ENCODE results near the gene MAN1C1. TPM values are rescaled to one million over a fixed set of nuclear protein-coding genes. Genes with fewer than 3 reads are reported as not detected.
"Not testable (repeated sequence)": the region's sequence is repeated elsewhere in the genome, so short reads cannot be mapped to it uniquely, and the experiment has no call there.

The MAN1C1 gene
- total RNA-seq, 2 donors from 2014 or later = 1.7 to 6.0 TPM

DNA sequence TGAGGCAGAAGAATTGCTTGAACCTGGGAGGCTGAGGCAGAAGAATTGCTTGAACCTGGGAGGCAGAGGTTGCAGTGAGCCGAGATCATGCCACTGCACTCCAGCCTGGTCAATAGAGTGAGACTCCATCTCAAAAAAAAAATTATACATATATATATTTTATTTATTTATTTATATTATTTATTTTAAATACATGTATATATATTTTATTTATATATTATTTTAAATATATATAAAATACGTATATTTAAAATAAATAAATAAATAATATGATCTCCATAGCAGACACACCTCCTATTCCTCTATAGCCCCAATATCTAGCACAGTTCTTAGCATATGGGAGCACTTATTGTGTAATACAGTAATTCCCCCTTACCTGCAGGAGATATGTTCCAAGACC lies 46.4 kb downstream of the MAN1C1 start:
- intact Hi-C loops (cut with DNase I, micrococcal nuclease); ATAC-seq; DNase-seq: not testable (repeated sequence)

DNA sequence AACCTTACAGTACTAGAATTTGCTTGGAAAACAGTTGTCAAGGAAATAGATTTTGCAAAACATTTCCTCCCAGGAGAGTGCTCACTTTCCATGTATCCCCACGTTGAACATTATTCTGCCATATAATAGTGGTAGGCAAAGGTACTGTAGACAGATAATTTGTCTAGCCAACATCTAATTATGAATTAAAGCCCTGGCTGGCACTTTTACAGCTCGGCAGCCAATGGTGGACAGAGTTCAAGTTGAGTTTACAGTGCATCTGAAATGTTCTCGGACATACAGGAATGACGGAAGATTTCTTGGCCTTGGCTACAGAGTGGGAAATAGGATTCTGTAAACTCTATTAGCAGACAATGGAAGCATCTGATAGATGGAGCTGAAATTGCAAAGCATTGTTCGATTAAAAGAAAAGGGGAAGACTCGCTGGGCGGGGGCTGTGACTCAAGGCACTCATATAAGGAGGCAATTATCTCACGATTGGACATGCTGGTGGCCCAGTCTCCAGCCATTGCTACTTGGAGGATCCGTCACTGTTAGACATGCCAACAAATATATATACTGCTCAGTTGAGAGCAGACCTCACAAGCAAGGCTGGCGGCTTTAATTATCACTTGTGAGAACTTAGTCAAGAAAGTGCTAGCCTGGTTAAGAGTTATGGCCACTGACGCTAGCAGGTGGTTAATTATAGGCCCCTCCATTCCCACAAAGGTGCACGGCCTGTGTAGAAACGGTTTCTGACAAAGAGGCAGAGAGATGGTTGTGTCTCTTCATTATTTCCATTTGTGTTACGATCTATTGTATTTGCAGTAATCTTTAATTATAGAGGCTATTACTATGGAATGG lies 48.0 kb downstream of the MAN1C1 start:
- DNase-seq = no peak
- intact Hi-C loops (cut with DNase I, micrococcal nuclease) = no loop called here
- ATAC-seq = peak; percentile 16

DNA sequence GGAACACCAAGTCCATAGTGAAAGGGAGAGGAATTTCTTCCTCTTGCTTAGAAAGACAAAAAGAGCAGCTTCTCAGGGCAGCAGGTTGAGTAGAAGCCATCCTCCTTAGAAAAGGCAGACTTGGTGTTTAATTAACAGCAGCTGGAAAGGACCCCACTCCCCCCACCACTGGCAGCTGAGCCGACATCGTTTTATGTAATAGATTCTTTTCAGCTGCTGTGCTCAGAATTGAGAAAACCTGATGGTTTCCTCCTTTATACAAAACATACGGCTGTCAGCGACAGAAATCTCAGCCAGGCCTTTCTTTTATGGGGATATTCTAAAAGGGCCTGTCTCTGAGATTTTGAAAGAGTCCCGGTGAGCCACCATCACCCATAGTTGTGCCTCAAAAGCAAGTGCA lies 49.9 kb downstream of the MAN1C1 start:
- ATAC-seq = no peak
- intact Hi-C loops (cut with DNase I, micrococcal nuclease) = no loop called here
- DNase-seq = no peak

DNA sequence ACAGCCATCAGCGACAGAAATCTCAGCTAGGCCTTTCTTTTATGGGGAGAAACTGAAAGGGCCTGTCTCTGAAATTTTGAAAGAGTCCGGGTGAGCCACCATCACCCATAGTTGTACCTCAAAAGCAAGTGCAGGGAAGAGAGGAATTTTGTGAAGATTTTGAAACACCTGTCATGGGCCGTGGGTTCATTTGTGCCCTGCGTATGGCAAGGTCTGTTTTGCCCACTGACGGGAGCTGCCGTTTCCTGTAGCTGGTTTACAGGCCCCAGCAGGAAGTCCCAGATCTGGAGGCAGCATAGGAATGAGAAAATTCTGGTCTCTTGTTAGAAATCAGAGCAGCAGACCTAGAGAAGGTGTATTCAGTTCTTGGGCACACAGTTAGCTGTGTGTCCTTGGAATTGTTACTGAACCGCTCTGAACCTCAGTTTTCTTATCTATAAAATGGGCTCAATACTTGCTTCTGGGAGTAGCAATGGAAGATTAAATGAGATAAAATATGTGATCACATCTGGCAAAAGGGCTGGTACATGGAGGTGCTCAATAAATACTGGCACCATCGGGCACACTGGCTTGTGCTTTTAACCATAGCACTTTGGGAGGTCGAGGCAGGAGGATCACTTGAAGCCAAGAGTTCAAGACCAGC lies 52.5 kb downstream of the MAN1C1 start:
- intact Hi-C loops (cut with DNase I, micrococcal nuclease) = no loop called here
- no peak for DNase-seq
- ATAC-seq = no peak

DNA sequence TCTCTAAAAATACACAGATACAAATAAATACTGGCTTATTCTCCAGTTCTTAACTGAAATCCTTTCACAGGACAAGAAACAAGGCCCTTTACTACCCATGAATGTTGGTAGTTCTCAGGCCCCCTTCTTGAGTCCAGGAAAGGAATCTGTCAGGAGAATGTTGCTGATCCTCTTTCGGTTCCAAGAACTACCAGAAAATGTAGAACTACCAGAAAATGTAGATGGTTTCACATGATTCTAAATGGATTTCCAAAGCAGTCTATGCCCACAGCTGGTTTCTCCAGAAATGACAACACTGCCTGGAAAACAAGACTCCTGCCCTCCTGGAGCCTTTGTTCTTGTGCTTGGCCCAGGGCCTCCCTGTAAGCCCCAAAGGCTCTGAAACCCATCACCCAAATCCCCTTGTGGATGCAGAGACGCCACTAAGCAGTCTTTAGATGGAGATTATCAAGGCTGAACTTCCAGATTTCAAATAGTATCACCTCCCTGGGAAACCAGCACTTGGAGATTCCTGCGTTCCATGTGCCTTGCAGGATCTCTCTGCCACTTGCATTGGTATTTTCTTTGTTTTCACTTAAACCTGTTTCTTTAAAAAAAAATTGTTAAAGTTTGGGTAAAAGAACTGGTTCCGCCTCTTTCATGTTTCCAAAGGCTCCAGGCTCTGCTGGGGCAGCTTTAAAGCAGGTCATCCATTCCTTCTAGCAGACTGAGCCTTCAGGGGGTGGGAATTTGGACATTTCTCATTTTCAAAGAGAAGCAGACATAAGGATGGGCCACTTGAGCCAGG lies 53.4 kb downstream of the MAN1C1 start:
- no peak for DNase-seq
- intact Hi-C loops (cut with DNase I, micrococcal nuclease) = no loop called here
- no peak for ATAC-seq

DNA sequence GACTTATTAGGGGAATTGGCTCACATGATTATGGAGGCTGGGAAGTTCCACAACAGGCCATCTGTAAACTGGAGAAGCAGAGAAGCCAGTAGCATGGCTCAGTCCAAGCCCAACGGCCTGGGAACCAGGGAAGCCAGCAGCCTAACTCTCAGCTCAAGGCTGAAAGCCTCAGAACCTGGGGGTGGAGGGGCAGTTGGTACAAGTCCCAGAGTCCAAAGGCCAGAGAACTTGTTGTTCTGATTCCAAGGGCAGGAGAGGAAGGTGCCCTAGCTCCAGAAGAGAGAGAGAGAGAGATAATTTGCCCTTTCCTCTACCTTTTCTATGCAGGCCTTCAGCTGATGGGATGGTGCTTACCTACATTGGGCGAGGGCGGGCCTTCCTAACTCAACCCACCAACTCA lies 55.3 kb downstream of the MAN1C1 start:
- peak; percentile 31 for ATAC-seq
- intact Hi-C loops (cut with DNase I, micrococcal nuclease) = no loop called here
- no peak for DNase-seq

DNA sequence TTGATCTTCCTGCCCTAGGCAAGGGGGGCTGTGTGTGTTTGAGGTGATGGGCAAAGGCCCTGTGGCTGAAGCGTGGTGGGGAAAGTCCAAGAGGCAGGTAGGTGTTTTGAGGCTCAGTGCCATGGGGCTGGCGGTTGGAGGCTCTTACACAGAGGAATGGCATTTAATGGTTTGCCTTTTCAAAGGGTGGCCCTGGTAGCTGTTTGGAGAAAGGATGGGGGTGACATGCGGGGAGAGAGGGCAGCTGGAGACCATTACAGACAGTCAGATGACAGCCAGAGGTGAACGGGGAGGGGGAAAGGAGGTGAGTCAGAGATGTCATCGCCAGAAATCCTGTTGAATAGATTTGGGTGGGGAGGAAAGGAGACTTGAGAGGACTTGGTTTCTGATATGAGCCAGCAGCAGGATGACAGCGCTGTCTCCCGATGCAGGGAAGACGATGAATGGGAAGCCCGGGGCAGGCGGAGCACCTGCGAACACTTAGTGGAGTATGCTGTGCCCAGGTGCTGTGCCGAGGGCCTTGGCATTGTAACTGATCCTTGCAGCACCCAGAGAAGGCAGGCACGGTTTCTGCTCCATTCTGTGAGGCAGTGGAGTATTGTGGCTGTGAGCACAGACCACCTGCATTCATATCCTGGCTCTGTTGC lies 56.3 kb downstream of the MAN1C1 start:
- intact Hi-C loops (cut with DNase I, micrococcal nuclease) = no loop called here
- no peak for DNase-seq
- no peak for ATAC-seq

DNA sequence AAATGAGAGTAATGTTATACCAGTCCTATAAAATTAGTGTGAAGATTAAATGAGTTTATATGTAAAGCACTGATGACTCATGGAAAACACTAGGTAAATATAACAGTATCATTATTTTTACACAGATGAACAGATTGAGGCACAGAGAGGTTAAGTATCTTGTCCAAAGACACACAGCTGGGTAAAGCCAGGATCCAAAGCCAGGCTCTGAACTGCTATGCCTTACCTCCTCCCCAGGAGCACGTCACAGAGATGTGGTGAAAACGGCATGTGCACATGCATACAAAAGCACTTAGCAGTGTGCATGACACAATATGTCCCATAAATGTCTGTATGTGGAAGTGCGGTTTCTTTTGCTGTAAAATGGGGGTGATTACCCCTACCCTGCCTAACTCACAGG lies 56.9 kb downstream of the MAN1C1 start:
- no peak for ATAC-seq
- intact Hi-C loops (cut with DNase I, micrococcal nuclease) = no loop called here
- DNase-seq = no peak

DNA sequence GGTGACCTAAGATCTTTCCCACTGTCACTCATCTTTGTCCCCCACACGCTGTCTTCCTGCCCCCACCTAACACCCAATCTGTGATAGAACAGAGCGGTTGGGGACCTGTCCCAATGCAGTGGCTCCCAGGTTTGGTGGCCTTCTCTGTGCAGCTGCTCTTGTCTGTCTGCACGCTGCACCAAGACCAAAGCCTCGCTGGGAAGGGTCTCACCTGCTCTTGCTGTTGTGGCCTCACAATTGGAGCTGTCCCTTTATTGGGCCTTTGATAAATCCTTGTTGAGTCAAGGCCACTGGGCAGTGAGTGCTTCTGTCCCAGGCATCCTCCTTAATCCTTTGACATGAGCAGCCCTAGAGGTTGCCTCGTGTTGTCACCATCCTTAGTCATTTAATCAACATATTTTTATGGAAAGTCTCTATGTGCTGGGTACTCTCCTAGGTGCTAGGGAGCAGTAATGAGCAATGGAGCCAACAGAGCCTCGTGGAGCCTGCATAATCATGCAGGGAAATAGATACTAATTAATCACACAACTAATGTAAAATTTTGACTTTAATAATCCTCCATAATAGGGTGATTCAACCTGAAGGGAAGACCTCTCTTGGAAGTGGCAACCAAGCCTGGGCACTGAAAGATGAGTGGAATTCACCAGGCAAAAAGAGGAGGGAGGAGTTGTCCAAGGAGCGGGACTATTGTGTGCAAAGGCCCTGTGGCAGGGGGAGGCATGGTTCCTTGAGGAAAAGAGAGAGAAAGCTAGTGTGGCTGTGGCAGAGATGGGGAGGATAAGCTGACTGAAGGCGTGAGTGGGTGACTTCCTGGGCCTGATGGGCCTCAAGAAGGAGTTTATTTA lies 57.6 kb downstream of the MAN1C1 start:
- ATAC-seq = no peak
- intact Hi-C loops (cut with DNase I, micrococcal nuclease) = no loop called here

DNA sequence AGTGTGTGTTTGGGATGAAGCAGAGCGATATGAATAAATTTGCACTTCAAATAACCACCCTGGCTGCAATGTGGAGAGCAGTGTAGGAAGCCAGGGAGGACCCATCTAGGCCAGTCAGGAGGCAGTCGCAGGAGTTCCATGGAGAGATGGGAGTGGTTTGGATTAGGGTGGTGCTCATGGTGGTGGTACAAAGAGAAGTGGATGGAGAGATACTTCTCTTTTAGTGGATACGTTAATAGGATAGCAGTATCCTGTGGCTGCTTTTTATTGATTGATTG lies 58.2 kb downstream of the MAN1C1 start:
- ATAC-seq = no peak

More for the DNA sequence above, 57.6 kb downstream of the MAN1C1 start:
- no peak for DNase-seq

DNA sequence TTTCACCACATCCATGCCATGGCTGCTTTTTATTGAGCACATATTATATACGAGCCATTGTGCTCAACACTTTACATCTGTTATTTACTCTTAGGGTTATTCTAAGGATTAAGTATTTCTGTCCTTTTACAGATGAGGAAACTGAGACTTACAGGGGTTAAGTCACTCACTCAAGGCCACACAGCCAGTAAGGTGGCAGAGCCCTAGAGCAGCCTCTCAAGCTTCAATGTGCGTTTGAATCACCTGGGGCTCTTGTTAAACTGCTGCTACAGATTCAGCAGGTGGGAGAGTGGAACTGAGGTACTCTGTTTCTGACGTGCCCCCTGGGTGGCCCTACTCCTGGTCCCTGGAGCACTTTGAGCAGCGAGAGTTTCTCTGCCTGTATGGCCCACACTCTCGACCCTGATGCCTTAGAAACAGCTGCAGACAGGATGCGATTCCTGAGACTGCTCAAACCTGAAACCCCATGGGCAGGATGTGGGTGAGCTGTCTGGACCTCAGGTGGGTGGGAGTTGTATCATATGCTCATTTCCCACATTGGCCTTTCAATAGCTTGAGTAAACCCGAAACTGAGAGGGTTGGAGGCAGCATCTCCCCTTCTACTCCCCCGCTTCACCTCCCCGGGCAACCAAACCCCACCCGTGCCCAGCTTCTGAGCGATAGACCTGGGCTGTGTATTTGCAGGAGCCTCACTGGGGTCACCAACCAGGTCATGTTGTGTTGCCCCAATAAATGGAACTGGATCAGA lies 59.3 kb downstream of the MAN1C1 start:
- DNase-seq (peak in 1 of 2 donors; percentile 25), ATAC-seq (no peak)
- intact Hi-C loops (cut with DNase I, micrococcal nuclease) = no loop called here

More for the DNA sequence above, 58.2 kb downstream of the MAN1C1 start:
- intact Hi-C loops (cut with DNase I, micrococcal nuclease) = no loop called here
- no peak for DNase-seq

DNA sequence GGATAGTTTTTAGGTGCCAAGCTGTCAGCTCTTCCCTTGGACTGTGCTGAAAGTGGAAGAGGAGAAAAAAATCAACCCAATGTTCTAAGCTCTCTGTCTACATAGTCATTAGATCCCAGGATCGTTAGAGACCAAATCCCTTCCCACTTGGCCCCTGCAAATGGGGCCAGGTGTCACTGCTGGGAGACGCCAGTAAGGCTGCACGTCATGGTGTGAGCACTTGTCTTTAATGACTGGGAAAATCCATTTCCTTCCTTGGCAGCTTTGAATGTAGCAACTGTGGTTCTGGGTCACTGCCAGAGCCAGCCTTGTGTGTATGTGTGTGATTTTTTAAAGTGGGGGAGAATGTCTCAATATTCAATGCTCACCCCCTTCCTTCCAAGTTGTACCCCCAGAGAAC lies 59.9 kb downstream of the MAN1C1 start:
- ATAC-seq (peak; percentile 51), DNase-seq (peak in 1 of 2 donors; percentile 25)
- intact Hi-C loops (cut with DNase I, micrococcal nuclease) = no loop called here

DNA sequence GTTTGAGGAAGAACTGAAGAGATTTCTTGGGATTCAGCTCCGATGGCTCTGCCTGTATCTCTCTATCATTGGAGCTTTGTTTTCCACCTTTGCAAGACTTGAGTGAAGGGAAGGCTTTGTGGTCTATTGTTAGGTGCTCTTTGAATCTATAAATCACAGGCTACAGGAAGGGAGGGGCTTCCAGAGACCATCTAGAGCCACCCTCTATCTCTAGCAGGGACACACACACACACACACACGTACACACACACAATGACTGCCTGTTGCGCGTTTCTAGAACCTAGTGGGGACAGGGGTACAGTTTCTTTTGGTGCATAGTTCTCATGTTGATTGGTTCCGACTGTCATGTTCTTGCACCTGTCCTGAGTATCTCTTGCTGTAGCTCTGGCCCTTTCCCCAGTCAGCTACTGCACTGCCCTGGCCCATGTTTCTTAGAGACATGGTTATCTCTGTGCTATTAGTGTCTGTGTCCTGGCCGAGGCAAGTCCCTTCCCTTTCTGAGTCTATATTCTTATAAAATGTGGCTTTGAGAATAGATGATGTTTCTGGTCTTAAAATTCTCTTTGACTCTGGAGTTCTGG lies 60.7 kb downstream of the MAN1C1 start:
- DNase-seq (no peak), ATAC-seq (no peak)
- intact Hi-C loops (cut with DNase I, micrococcal nuclease) = no loop called here

DNA sequence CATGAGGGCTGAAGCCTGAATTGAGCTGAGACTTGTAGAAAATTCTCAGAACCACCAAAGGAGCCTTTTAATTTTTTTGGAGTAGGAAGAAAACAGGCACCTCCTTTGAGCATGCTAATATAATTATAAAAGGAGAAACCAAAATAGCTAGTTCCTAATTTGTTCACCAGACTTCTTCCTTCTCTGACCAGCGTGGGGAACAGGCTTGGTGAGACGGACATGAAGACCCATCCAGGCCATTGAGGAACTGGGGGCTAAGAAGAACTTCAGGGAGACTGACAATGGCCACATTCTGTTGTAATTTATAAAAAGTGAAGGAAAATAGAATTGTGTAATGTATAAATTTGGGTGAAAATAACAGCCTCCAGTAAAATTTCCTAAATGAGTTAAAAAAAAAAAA lies 62.6 kb downstream of the MAN1C1 start:
- intact Hi-C loops (cut with DNase I, micrococcal nuclease) = no loop called here
- DNase-seq = no peak
- no peak for ATAC-seq

DNA sequence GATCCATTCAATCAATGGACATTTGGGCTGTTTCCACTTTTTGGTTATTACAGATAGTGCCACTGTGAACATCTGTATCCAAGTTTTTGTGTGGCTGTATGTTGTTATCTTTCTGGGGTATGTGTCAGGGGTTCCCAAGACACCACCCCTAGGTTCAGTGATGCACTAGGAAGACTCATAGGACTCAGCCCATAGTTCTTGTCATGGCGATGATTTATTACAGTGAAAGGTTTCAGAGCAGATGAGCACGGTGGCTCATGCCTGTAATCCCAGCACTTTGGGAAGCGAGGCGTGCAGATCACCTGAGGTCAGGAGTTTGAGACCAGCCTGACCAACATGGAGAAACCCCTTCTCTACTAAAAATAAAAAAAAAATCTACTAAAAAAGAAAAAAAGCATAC lies 64.1 kb downstream of the MAN1C1 start:
- DNase-seq (no peak), ATAC-seq (no peak)
- intact Hi-C loops (cut with DNase I, micrococcal nuclease) = loop anchor here in 1 of 2 donors (10.0 kb wide), 1 partner anchor 56 kb away; no protein-coding TSS in a partner anchor

DNA sequence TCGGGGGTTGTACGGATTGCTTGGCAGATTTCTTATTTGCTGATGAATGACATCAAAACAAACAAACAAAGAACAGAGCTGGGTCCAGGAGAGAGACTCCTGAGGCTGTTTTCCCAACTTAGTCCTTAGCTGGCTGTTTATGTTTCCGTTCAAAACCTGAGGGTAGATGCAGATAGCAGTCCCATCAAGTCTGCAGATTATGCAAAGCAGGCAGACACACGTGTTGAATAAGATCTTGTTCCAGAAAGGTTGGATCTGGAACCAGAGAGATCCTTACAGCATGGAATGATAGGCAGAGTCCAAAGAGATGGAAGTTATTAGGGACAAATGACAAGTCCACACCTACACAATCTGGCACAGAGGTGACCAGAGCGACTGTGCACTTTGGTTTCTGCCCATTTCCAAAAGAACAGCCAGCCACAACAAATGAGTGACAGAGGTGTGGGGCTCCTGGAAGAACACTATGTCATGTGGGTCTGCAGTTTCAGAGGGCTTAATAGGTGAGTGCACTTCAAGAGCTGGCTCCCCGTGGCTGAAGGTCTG lies 65.5 kb downstream of the MAN1C1 start:
- intact Hi-C loops (cut with DNase I, micrococcal nuclease) = loop anchor here in 1 of 2 donors (10.0 kb wide), 1 partner anchor 57 kb away; no protein-coding TSS in a partner anchor
- ATAC-seq (no peak), DNase-seq (no peak)

DNA sequence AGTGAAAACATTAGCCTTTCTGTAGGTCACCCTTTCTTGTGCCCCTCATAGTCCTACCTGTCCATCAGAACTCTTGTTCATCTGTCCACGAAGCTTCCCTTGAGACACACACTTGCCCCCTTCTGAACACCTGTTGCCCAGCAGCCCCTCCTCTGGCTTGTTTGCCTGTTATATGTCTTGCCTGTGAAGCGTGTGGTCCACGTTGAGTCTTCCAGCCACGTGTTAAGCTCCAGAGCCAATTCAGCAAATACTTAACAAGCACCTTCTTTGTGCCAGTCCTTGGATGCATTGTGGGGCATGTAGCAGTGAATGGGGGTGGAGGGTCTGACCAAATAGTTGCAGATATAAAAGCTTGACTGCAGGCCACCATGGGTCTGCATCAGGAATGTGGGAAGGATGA lies 66.6 kb downstream of the MAN1C1 start:
- DNase-seq (no peak), ATAC-seq (no peak)
- intact Hi-C loops (cut with DNase I, micrococcal nuclease) = loop anchor here in 1 of 2 donors (10.0 kb wide), 1 partner anchor 58 kb away; no protein-coding TSS in a partner anchor

All from left colon (tissue), 2 donors.